ENCODE measurements around the gene COX20. TPM values are rescaled to one million over a fixed set of nuclear protein-coding genes. Genes with fewer than 3 reads are reported as not detected.

Gene COX20
- total and polyA plus RNA-seq, 2 donors (not counting 3 experiments of a cell fraction or from before 2014, with no cell fraction given): 17.1 to 30.2 TPM

DNA sequence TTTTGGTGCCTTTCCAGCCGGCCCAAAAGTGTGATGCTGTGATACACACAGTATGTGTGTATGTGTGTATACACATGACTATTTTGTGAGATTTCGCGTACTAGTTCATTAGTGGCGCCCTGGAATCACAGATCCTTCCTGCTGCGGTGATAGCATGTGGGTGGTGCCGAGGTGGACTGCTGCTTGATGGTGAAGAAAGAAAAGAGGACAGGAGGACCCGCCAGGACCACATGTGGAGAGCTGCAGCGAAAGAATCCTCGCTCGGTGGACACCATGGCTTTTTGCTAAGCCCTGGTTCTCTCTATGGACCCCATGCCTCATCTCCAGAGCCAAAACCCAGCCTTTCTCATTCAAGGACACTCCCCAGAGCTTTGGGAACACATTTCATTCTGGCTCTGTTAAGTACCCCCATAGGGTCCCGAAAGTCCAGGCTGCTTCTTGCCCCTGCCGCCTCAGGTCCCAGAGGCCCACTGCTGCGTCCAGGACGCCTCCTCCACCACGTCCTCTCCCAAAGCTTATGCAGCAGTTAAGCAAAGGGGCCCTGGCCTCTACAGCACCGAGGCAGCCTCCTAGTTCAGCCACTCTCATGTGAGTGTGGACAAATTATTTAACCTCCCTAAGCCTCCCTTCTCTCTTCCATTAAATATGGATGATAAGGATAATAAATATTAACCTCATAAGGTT, 32.8 kb upstream of the COX20 start:
- dilution Hi-C loops (cut with MboI; ENCODE audit: extremely low pct_ligation_motif_present, low sequenced_read_pairs): no loop called here
- intact Hi-C loops (cut with micrococcal nuclease): no loop called here
- BruUV-seq (replicated peaks): no TSS peak

More for the DNA sequence above, 32.8 kb upstream of the COX20 start:
- H3K9me3 ChIP-seq (replicated peaks; ENCODE audit: control insufficient read depth, insufficient read depth, low read length): no peaks in the 10 kb centered on the region
- no peaks in the 10 kb centered on the region for H3K9me1 ChIP-seq (replicated peaks; ENCODE audit: control insufficient read depth, extremely low read depth, insufficient read depth, low read length)
- H3K4me1 ChIP-seq (ENCODE audit: control insufficient read depth, extremely low read depth, insufficient read depth, low read length): no peaks in the 10 kb centered on the region
- DNase-seq (ENCODE audit: low read depth, low spot score) (no peak), FAIRE-seq (no peak)
- H4K20me1 ChIP-seq (replicated peaks; ENCODE audit: control insufficient read depth, extremely low read depth, insufficient read depth, low read length): no peaks in the 10 kb centered on the region
- H2AFZ ChIP-seq (ENCODE audit: low read depth, low read length): no peak overlapping the region
- TF ChIP-seq MYC (IDR thresholded peaks at IDR 0.05; ENCODE audit: low read depth, low read length) (no peak), POLR2AphosphoS5 (IDR thresholded peaks at IDR 0.05; ENCODE audit: insufficient read depth, low read depth, low read length) (no peak), FOS (IDR thresholded peaks at IDR 0.05; ENCODE audit: borderline replicate concordance, insufficient read depth, low read length) (no peak), JUN (IDR thresholded peaks at IDR 0.05; ENCODE audit: borderline replicate concordance, insufficient read depth, insufficient read length, low read depth) (no peak), GATA2 (IDR thresholded peaks at IDR 0.05; ENCODE audit: insufficient read depth, insufficient read length, low read depth, low read length) (no peak), POLR2A (IDR thresholded peaks at IDR 0.05; ENCODE audit: low read depth, low read length) (no peak), EZH2 (IDR thresholded peaks at IDR 0.05; ENCODE audit: borderline replicate concordance, low read depth, low read length, severe bottlenecking) (no peak)
- TF ChIP-seq, protein P1, sequence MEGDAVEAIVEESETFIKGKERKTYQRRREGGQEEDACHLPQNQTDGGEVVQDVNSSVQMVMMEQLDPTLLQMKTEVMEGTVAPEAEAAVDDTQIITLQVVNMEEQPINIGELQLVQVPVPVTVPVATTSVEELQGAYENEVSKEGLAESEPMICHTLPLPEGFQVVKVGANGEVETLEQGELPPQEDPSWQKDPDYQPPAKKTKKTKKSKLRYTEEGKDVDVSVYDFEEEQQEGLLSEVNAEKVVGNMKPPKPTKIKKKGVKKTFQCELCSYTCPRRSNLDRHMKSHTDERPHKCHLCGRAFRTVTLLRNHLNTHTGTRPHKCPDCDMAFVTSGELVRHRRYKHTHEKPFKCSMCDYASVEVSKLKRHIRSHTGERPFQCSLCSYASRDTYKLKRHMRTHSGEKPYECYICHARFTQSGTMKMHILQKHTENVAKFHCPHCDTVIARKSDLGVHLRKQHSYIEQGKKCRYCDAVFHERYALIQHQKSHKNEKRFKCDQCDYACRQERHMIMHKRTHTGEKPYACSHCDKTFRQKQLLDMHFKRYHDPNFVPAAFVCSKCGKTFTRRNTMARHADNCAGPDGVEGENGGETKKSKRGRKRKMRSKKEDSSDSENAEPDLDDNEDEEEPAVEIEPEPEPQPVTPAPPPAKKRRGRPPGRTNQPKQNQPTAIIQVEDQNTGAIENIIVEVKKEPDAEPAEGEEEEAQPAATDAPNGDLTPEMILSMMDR (IDR thresholded peaks at IDR 0.05; ENCODE audit: extremely low read depth in 1 of 2, insufficient read depth in 1 of 2, low read depth in 1 of 2, low read length in 2 of 2): no peak
- TF ChIP-seq, protein P2, sequence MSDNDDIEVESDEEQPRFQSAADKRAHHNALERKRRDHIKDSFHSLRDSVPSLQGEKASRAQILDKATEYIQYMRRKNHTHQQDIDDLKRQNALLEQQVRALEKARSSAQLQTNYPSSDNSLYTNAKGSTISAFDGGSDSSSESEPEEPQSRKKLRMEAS (IDR thresholded peaks at IDR 0.05; ENCODE audit: insufficient read depth, insufficient read length): no peak
- H3K27ac ChIP-seq (ENCODE audit: insufficient read depth, low read depth, low read length): no peak overlapping the region
- ChIA-PET CTCF (interaction anchor here (1.1 to 5.6 kb wide), 6 partner anchors 11 to 240 kb away, joined by 3 to 131 read pairs (median 15); partner anchors contain the start of gene COX20), POLR2A (no interaction called here)
- H3K36me3 ChIP-seq (ENCODE audit: control insufficient read depth in 2 of 2, extremely low read depth in 1 of 2, insufficient read depth in 2 of 2, low read length in 2 of 2): no peaks in the 10 kb centered on the region
- H3K79me2 ChIP-seq (ENCODE audit: control insufficient read depth, insufficient read depth, low read length): no peaks in the 10 kb centered on the region
- no peak overlapping the region for H3K4me2 ChIP-seq (ENCODE audit: insufficient read depth, low read length)
- no peak overlapping the region for H3K4me3 ChIP-seq (replicated peaks in 1 of 3; ENCODE audit: insufficient read depth in 1 of 3, low read depth in 1 of 3, low read length in 3 of 3)
- no peaks in the 10 kb centered on the region for H3K27me3 ChIP-seq (ENCODE audit: control insufficient read depth in 2 of 2, insufficient read depth in 2 of 2, low read length in 2 of 2)
- no peak overlapping the region for H3K9ac ChIP-seq (replicated peaks; ENCODE audit: extremely low read depth, insufficient read depth, low read length)
